ENCODE data around the gene LPP. TPM values are rescaled to one million over a fixed set of nuclear protein-coding genes. Genes with fewer than 3 reads are reported as not detected.

Gene LPP
- total RNA-seq, 1 experiment from 2014 or later: 148 TPM

GRCh38 chr3:188286087-188286513 is 132.1 kb downstream of the LPP start:
- Histone ChIP-seq H3K27ac (0 out of 2 replicates have a peak overlapping the region, but pooled peaks have one; percentile 11), H3K36me3 (ENCODE audit: low read depth) (no peaks in the 10 kb centered on the region; the same call in 1 of the 2 replicates), H3K4me3 (no peak overlapping the region), H3K4me2 (peak overlapping the region; percentile 11), H4K20me1 (ENCODE audit: insufficient read depth) (no peaks in the 10 kb centered on the region), H3K4me1 (replicated peaks; ENCODE audit: insufficient read depth) (peaks cover 12% of the 10 kb centered on the region), H3K9me3 (ENCODE audit: insufficient read depth, low read depth) (no peaks in the 10 kb centered on the region), H3K27me3 (ENCODE audit: insufficient read depth, low read depth) (no peaks in the 10 kb centered on the region), H3F3A (ENCODE audit: insufficient read depth, low read depth) (peaks cover 7% of the 10 kb centered on the region; the same call in 1 of the 2 replicates), H3K9me2 (ENCODE audit: insufficient read depth) (no peaks in the 10 kb centered on the region), H2AFZ (no peak overlapping the region), H3K79me2 (ENCODE audit: low read depth) (peaks cover 19% of the 10 kb centered on the region; the same call in 1 of the 2 replicates)
- BruUV-seq (replicated peaks): no TSS peak
- ChIA-PET POLR2A (ENCODE audit: unreplicated experiment) (no interaction called here), CTCF (no interaction called here)
- TF ChIP-seq CTCF (conservative IDR thresholded peaks at IDR 0.05): no peak
- TF ChIP-seq EZH2 (IDR thresholded peaks at IDR 0.05; ENCODE audit: low read depth): no peak
- intact Hi-C loops (cut with micrococcal nuclease; ENCODE audit: unreplicated experiment): no loop called here
- peak in 1 of 2 experiments; percentile 65 for DNase-seq

DNA sequence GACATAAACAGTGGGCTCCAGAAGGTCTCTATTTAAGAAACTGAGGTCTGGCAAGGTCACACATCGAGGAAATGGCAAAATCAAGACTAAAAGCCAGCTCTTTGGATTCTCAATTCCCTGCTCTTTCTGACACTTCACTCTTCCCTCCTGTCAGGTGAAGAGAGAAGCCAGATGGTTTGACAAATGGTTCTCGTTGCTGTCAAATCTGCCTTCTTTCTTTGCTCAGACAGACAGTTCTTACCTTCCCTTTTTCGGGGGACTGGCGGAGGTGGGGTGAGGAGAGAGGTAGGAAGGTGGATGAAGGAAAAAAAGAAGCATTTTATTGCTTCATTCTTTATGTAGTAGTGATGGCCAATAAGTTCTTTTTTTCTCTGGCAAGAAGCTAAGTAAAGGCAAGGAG is 133.4 kb downstream of the LPP start:
- intact Hi-C loops (cut with micrococcal nuclease; ENCODE audit: unreplicated experiment): no loop called here
- Histone ChIP-seq H3K4me3 (no peak overlapping the region), H4K20me1 (ENCODE audit: insufficient read depth) (no peaks in the 10 kb centered on the region), H3K9me2 (ENCODE audit: insufficient read depth) (no peaks in the 10 kb centered on the region), H3K27ac (no peak overlapping the region), H3K27me3 (ENCODE audit: insufficient read depth, low read depth) (no peaks in the 10 kb centered on the region), H3K9me3 (ENCODE audit: insufficient read depth, low read depth) (no peaks in the 10 kb centered on the region), H3F3A (ENCODE audit: insufficient read depth, low read depth) (peaks cover 7% of the 10 kb centered on the region; the same call in 1 of the 2 replicates), H3K79me2 (ENCODE audit: low read depth) (peaks cover 21% of the 10 kb centered on the region; the same call in 1 of the 2 replicates), H3K4me1 (replicated peaks; ENCODE audit: insufficient read depth) (peaks cover 12% of the 10 kb centered on the region), H3K4me2 (no peak overlapping the region), H3K36me3 (ENCODE audit: low read depth) (no peaks in the 10 kb centered on the region; the same call in 1 of the 2 replicates), H2AFZ (no peak overlapping the region)
- POLR2A ChIA-PET (ENCODE audit: unreplicated experiment): no interaction called here
- TF ChIP-seq CTCF (conservative IDR thresholded peaks at IDR 0.05) (no peak), EZH2 (IDR thresholded peaks at IDR 0.05; ENCODE audit: low read depth) (no peak)
- CTCF ChIA-PET: no interaction called here
- no TSS peak for BruUV-seq (replicated peaks)
- no peak for DNase-seq

GRCh38 chr3:188287762-188288505 is 134.0 kb downstream of the LPP start:
- ChIA-PET POLR2A (ENCODE audit: unreplicated experiment) (no interaction called here), CTCF (no interaction called here)
- TF ChIP-seq EZH2 (IDR thresholded peaks at IDR 0.05; ENCODE audit: low read depth): no peak
- no peak for TF ChIP-seq CTCF (conservative IDR thresholded peaks at IDR 0.05)
- intact Hi-C loops (cut with micrococcal nuclease; ENCODE audit: unreplicated experiment): no loop called here
- Histone ChIP-seq H3K9me3 (ENCODE audit: insufficient read depth, low read depth) (no peaks in the 10 kb centered on the region), H4K20me1 (ENCODE audit: insufficient read depth) (no peaks in the 10 kb centered on the region), H3K27me3 (ENCODE audit: insufficient read depth, low read depth) (no peaks in the 10 kb centered on the region), H3K4me3 (no peak overlapping the region), H3K9me2 (ENCODE audit: insufficient read depth) (no peaks in the 10 kb centered on the region), H3K36me3 (ENCODE audit: low read depth) (no peaks in the 10 kb centered on the region; the same call in 1 of the 2 replicates), H3K27ac (no peak overlapping the region), H2AFZ (no peak overlapping the region), H3K4me2 (no peak overlapping the region), H3F3A (ENCODE audit: insufficient read depth, low read depth) (peaks cover 7% of the 10 kb centered on the region; the same call in 1 of the 2 replicates), H3K4me1 (replicated peaks; ENCODE audit: insufficient read depth) (peaks cover 12% of the 10 kb centered on the region), H3K79me2 (ENCODE audit: low read depth) (peaks cover 22% of the 10 kb centered on the region)
- no TSS peak for BruUV-seq (replicated peaks)
- DNase-seq: no peak

Measured in PC-9 (cell line).